OCI-LY3 (cell line): Measurements from ENCODE around the gene RBFA.

Experiments
- EZH2phosphoT487 ChIP-seq: fragments of 200-600 bp; shearing (Covaris generic); IDR thresholded peaks from 2 replicates; pipeline ENCODE4 v1.6.1; 2018; ENCODE audit warnings: antibody characterized with exemption, mixed run types, low read depth
- TF ChIP-seq, protein P1 (sequence below): fragments of 200-600, 300-600 bp; sonication (generic); IDR thresholded peaks from 2 replicates; pipeline ENCODE4 v1.5.1; 2014; ENCODE audit warnings: antibody characterized with exemption, low read length, low read depth

DNA sequence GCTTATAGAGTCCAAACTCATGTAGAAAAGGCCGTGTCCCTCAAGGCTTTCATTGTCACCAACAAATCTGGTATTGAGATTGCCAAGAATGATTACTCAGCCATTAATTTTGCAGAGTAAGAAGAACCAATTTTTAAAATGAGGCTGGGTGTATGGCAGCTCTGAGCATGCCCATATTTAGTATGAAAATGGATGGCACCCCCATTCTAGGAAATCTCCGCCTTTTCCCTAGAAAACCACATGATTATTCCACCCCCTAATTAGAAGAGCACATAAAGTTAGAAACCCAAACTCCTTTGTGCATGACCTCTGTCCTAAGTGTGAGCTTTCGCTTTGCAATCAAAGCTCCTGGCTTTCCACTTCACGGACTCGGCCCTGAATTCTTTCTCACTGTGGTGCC is 31.8 kb upstream of the RBFA start:
- TF ChIP-seq, protein P1, sequence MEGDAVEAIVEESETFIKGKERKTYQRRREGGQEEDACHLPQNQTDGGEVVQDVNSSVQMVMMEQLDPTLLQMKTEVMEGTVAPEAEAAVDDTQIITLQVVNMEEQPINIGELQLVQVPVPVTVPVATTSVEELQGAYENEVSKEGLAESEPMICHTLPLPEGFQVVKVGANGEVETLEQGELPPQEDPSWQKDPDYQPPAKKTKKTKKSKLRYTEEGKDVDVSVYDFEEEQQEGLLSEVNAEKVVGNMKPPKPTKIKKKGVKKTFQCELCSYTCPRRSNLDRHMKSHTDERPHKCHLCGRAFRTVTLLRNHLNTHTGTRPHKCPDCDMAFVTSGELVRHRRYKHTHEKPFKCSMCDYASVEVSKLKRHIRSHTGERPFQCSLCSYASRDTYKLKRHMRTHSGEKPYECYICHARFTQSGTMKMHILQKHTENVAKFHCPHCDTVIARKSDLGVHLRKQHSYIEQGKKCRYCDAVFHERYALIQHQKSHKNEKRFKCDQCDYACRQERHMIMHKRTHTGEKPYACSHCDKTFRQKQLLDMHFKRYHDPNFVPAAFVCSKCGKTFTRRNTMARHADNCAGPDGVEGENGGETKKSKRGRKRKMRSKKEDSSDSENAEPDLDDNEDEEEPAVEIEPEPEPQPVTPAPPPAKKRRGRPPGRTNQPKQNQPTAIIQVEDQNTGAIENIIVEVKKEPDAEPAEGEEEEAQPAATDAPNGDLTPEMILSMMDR: no peak
- TF ChIP-seq EZH2phosphoT487: no peak
